Measurements from ENCODE around the gene RPP25L. TPM values are rescaled to one million over a fixed set of nuclear protein-coding genes. Genes with fewer than 3 reads are reported as not detected.

Gene RPP25L
- total and polyA plus RNA-seq, 9 of the 15 experiments (the other 6 are each of a cell fraction or from before 2014, with no cell fraction given), result 16.3 to 43.7 (median 29.0) TPM

GRCh38 chr9:34651876-34652601 is 40.1 kb upstream of the RPP25L start, which contains the start of gene IL11RA (continued):
- TF ChIP-seq ZBED1 (IDR thresholded peaks at IDR 0.05) (no peak), SP1 (CRISPR knock-in tag; IDR thresholded peaks at IDR 0.05) (peak; percentile 50; the same call in 1 of the 2 replicates), POLR2G (IDR thresholded peaks at IDR 0.05; ENCODE audit: low read depth, low read length) (peak; percentile 66), HOXB6 (CRISPR knock-in tag; IDR thresholded peaks at IDR 0.05; ENCODE audit: borderline replicate concordance) (no peak), TCF7 (IDR thresholded peaks at IDR 0.05; ENCODE audit: borderline replicate concordance) (no peak), SP2 (IDR thresholded peaks at IDR 0.05; ENCODE audit: extremely low read depth, low read depth, low read length, poor library complexity, severe bottlenecking) (peak; percentile 52), TBL1XR1 (IDR thresholded peaks at IDR 0.05; ENCODE audit: low read length in 2 of 2) (no peak), RBM14 (IDR thresholded peaks at IDR 0.05; ENCODE audit: borderline replicate concordance, insufficient read depth, low read depth, low read length) (no peak), MXI1 (IDR thresholded peaks at IDR 0.05; ENCODE audit: low read depth, low read length) (no peak), ZFP36 (IDR thresholded peaks at IDR 0.05; ENCODE audit: low read depth, low read length, partially characterized antibody) (no peak), KLF10 (CRISPR knock-in tag; IDR thresholded peaks at IDR 0.05) (no peak), ZNF778 (CRISPR knock-in tag; IDR thresholded peaks at IDR 0.05) (no peak), PBX2 (CRISPR knock-in tag; IDR thresholded peaks at IDR 0.05; ENCODE audit: low read depth) (peak; percentile 28; the same call in 1 of the 2 replicates), PBX2 (tag; conservative IDR thresholded peaks at IDR 0.05; ENCODE audit: low read depth) (peak; percentile 92), KDM1A (IDR thresholded peaks at IDR 0.05) (no peak), KLF16 (IDR thresholded peaks at IDR 0.05) (no peak), GTF2F1 (IDR thresholded peaks at IDR 0.05; ENCODE audit: low read depth, low read length) (no peak), ZNF699 (CRISPR knock-in tag; IDR thresholded peaks at IDR 0.05; ENCODE audit: insufficient replicate concordance) (no peak), TSC22D4 (tag; IDR thresholded peaks at IDR 0.05) (no peak), CBX8 (IDR thresholded peaks at IDR 0.05; ENCODE audit: borderline replicate concordance, extremely low read depth, low read depth, low read length, poor library complexity, severe bottlenecking) (no peak), YY1 (IDR thresholded peaks at IDR 0.05; ENCODE audit: borderline replicate concordance in 1 of 3, control insufficient read depth in 1 of 3, extremely low read depth in 1 of 3, insufficient read depth in 3 of 3, insufficient read length in 1 of 3, insufficient replicate concordance in 2 of 3, low read depth in 1 of 3, low read length in 2 of 3) (peak in 1 of 3 experiments; percentile 59), ZBTB43 (CRISPR knock-in tag; IDR thresholded peaks at IDR 0.05) (no peak), KLF13 (tag; IDR thresholded peaks at IDR 0.05; ENCODE audit: borderline replicate concordance, low read depth) (peak; percentile 66; the same call in 1 of the 2 replicates)

Data from K562 (cell line).